ENCODE measurements around the gene HPS3. TPM values are rescaled to one million over a fixed set of nuclear protein-coding genes. Genes with fewer than 3 reads are reported as not detected.
"Not testable (repeated sequence)": the region's sequence is repeated elsewhere in the genome, so short reads cannot be mapped to it uniquely, and the experiment has no call there.

The HPS3 gene
- total RNA-seq, 1 donor from 2014 or later: 20.2 TPM

DNA sequence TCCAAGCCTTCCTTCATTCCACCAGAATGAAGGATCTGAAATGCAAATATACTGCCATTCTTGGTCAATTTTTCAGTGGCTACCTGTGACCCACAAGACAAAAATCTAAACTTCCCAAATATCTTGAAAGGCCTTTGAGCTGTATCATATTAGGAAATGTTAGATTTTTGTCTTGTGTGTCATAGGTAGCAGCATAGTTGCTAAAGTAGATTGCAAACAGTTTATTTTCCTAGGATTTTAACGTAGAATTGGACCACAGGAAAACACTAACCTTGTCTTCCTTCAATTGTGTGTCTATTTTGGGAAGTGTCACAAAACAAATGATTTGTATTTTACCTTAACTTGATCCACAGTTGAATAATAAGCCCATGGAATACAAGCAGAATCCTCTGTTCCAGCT lies 49.8 kb downstream of the HPS3 start:
- no peaks in the 10 kb centered on the region for H3K27me3 Mint-ChIP-seq (ENCODE audit: low read depth)
- intact Hi-C loops (cut with micrococcal nuclease): no loop called here
- H3K27ac Mint-ChIP-seq: no peak overlapping the region
- DNase-seq (ENCODE audit: low spot score): no peak
- H3K4me3 Mint-ChIP-seq (ENCODE audit: low read depth): no peak overlapping the region
- no peaks in the 10 kb centered on the region for H3K9me3 Mint-ChIP-seq
- peaks cover 7% of the 10 kb centered on the region for H3K4me1 Mint-ChIP-seq (ENCODE audit: low read depth)
- H3K36me3 Mint-ChIP-seq (ENCODE audit: low read depth): peaks cover 16% of the 10 kb centered on the region

DNA sequence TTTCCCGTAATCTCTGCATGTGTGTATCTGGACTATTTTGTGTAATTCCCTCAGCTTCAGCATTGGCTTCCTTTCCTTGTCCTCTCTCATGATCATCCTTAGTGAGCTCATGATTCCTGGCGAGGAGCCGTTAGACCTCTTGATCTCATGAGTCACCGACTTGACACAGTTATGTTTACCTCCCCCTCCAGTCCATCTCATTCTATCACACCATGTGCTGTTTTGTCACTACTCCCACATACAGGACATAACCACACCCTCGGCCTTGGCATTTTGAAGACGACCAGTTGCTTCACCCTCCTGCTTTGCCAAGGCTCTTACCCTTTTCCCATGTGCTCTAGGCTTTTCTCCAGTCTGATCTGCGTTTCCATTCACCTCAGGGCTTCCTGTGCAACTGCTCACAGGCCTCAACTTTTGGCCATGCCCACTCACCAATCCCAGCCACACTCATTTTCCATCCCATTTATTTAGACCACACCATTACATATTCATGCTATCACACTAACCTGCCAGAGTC lies 50.7 kb downstream of the HPS3 start:
- Mint-ChIP-seq H3K27me3 (ENCODE audit: low read depth) (no peaks in the 10 kb centered on the region), H3K4me1 (ENCODE audit: low read depth) (peaks cover under 1% of the 10 kb centered on the region), H3K4me3 (ENCODE audit: low read depth) (no peak overlapping the region), H3K27ac (no peak overlapping the region), H3K9me3 (no peaks in the 10 kb centered on the region), H3K36me3 (ENCODE audit: low read depth) (peaks cover 9% of the 10 kb centered on the region)
- DNase-seq (ENCODE audit: low spot score): no peak
- intact Hi-C loops (cut with micrococcal nuclease): no loop called here

DNA sequence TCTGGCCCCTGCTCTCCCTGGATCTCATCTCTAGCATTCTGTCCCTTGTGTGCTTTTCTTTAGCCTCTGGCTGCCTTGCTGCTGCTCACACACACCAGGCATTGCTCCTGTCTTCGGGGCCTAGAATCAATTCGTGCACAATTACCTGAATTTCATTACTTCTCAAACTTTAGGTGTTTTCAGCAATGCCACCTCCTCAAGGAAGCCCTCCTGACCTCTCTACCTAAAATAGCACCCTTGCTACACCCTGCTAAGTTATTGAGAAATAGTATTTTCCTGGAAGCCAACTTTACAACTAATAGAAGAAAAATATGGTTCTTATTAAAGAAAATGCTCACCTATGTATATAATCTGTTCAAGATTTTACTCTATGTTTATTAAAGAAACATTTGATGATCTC lies 51.7 kb downstream of the HPS3 start:
- Mint-ChIP-seq H3K9me3 (no peaks in the 10 kb centered on the region), H3K4me3 (ENCODE audit: low read depth) (no peak overlapping the region), H3K4me1 (ENCODE audit: low read depth) (no peaks in the 10 kb centered on the region), H3K27ac (no peak overlapping the region), H3K27me3 (ENCODE audit: low read depth) (peaks cover 5% of the 10 kb centered on the region), H3K36me3 (ENCODE audit: low read depth) (peaks cover 4% of the 10 kb centered on the region)
- intact Hi-C loops (cut with micrococcal nuclease): no loop called here
- no peak for DNase-seq (ENCODE audit: low spot score)

DNA sequence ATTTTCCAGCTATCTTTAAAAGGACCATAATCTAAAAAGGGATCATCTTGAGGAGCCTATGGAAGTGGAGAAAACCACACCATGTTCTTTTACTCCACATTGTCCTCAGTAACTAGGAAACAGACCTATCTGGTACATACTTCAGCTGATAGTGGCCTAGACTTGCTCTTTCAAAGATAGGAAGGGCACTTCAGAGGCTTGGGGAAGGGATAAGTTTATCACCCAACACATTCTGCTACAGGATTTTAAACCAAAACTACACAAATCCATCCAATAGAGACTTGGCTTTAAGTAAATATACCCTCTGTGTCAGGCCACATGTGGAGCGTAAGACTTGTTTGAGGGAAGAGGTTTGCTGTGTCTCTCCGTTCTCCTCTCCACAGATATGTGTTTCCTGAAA lies 56.8 kb downstream of the HPS3 start:
- Mint-ChIP-seq H3K36me3 (ENCODE audit: low read depth) (no peaks in the 10 kb centered on the region), H3K27me3 (ENCODE audit: low read depth) (peaks cover 29% of the 10 kb centered on the region), H3K27ac (no peak overlapping the region), H3K9me3 (no peaks in the 10 kb centered on the region), H3K4me1 (ENCODE audit: low read depth) (no peaks in the 10 kb centered on the region), H3K4me3 (ENCODE audit: low read depth) (no peak overlapping the region)
- no peak for DNase-seq (ENCODE audit: low spot score)
- intact Hi-C loops (cut with micrococcal nuclease): no loop called here

DNA sequence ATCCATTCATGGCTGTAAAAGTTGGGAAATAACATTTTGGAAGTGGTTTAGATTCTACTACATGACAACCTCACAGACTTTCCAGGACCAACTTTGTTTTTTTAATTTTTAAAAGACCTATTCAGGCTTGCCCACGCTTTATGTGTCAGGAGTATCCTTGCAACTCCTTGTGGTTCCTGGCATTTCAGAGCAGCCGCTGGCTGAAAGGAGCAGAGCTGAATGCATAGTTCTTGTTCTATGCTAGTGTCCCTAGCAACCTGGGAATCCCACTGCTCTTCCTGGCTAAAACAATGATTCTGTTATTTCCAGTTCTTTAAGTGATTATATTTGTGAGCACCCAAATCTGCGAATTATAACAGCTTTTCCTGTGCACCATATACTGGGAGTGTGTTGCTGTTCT lies 57.3 kb downstream of the HPS3 start:
- intact Hi-C loops (cut with micrococcal nuclease): no loop called here
- no peaks in the 10 kb centered on the region for H3K36me3 Mint-ChIP-seq (ENCODE audit: low read depth)
- peaks cover 30% of the 10 kb centered on the region for H3K27me3 Mint-ChIP-seq (ENCODE audit: low read depth)
- no peaks in the 10 kb centered on the region for H3K9me3 Mint-ChIP-seq
- no peak overlapping the region for H3K27ac Mint-ChIP-seq
- H3K4me3 Mint-ChIP-seq (ENCODE audit: low read depth): no peak overlapping the region
- H3K4me1 Mint-ChIP-seq (ENCODE audit: low read depth): no peaks in the 10 kb centered on the region
- no peak for DNase-seq (ENCODE audit: low spot score)

DNA sequence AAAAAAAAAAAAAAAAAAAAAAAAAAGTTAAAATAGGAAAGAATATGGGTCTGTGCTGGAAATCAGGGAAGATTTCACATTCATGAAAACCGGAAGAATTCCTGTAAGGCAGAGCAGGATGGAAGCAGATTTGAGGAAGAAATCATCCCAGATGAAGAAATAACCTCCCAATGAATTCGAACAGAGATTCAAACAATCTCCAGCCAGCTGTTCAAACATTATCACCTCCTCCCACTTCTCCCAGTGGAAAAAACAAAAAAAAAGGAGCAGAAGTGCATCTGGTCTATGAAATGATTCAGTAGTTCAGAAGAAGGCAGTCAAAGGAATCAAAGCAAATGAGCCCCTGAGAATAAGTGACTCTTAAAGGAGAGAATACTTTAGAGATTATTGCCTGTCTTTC lies 59.1 kb downstream of the HPS3 start:
- H3K4me3 Mint-ChIP-seq (ENCODE audit: low read depth): no peak overlapping the region
- H3K27me3 Mint-ChIP-seq (ENCODE audit: low read depth): peaks cover 36% of the 10 kb centered on the region
- H3K9me3 Mint-ChIP-seq: no peaks in the 10 kb centered on the region
- H3K27ac Mint-ChIP-seq: no peak overlapping the region
- no peak for DNase-seq (ENCODE audit: low spot score)
- no peaks in the 10 kb centered on the region for H3K36me3 Mint-ChIP-seq (ENCODE audit: low read depth)
- no peaks in the 10 kb centered on the region for H3K4me1 Mint-ChIP-seq (ENCODE audit: low read depth)
- intact Hi-C loops (cut with micrococcal nuclease): no loop called here

DNA sequence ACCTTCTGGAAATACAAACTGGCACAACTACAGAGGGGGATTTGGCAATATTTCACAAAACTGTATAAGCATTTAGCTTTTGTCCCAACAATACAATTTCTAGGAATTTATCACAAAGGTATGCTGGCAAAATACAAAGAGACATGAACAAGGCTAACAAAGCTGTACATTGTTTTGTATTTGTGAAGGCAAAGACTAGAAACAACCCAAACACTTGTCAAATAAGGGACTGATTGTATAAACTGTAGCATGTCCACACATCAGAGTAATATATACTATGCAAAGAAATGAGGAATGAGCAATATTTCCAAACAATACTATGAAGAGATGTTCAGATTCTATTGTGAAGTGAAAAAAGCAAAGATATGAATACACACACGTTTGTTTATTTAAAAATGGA lies 65.8 kb downstream of the HPS3 start:
- DNase-seq (ENCODE audit: low spot score): no peak
- no peak overlapping the region for H3K27ac Mint-ChIP-seq
- H3K9me3 Mint-ChIP-seq: no peaks in the 10 kb centered on the region
- H3K36me3 Mint-ChIP-seq (ENCODE audit: low read depth): no peaks in the 10 kb centered on the region
- H3K4me1 Mint-ChIP-seq (ENCODE audit: low read depth): no peaks in the 10 kb centered on the region
- peaks cover 58% of the 10 kb centered on the region for H3K27me3 Mint-ChIP-seq (ENCODE audit: low read depth)
- H3K4me3 Mint-ChIP-seq (ENCODE audit: low read depth): no peak overlapping the region
- intact Hi-C loops (cut with micrococcal nuclease): no loop called here

DNA sequence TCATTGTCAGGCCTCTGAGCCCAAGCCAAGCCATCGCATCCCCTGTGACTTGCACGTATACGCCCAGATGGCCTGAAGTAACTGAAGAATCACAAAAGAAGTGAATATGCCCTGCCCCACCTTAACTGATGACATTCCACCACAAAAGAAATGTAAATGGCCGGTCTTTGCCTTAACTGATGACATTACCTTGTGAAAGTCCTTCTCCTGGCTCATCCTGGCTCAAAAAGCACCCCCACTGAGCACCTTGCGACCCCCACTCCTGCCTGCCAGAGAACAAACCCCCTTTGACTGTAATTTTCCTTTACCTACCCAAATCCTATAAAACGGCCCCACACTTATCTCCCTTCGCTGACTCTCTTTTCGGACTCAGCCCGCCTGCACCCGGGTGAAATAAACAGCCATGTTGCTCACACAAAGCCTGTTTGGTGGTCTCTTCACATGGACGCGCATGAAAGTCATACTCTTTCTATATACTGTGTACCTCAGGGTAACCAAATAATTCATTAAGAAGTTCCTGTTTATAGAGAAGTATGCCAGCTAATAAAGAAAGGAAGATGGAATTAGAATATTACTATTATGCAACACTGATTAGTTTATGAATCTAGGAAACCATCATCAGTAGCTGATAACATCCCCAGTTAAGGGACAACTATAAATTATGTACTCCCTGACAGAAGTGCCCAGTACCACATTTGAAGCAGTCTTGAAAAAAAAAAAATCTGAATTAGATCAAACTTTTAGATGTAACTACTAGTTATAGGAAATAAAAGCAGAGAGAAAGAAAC lies 67.6 kb downstream of the HPS3 start:
- H3K9me3 Mint-ChIP-seq; H3K4me1 Mint-ChIP-seq (ENCODE audit: low read depth); H3K27ac Mint-ChIP-seq; intact Hi-C loops (cut with micrococcal nuclease); DNase-seq (ENCODE audit: low spot score); H3K36me3 Mint-ChIP-seq (ENCODE audit: low read depth); H3K4me3 Mint-ChIP-seq (ENCODE audit: low read depth): not testable (repeated sequence)
- H3K27me3 Mint-ChIP-seq (ENCODE audit: low read depth): peaks cover 56% of the 10 kb centered on the region

DNA sequence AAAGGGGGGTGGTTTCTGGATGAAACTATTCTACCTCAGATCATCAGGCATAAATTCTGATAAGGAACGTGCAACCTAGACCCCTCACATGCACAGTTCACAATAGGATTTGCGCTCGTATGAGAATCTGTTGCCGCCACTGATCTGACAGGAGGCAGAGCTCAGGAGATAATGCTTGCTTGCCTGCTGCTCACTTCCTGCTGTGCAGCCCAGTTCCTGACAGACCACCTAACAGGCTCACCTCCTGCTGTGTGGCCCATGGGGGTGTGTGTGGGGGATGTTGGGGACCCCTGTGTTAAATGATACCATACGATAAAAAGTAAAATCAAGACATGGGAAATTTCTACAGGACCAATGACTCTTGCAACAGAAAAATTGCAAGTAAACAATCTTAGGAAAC lies 68.2 kb downstream of the HPS3 start:
- no peak for DNase-seq (ENCODE audit: low spot score)
- Mint-ChIP-seq H3K4me3 (ENCODE audit: low read depth) (no peak overlapping the region), H3K27me3 (ENCODE audit: low read depth) (peaks cover 58% of the 10 kb centered on the region), H3K36me3 (ENCODE audit: low read depth) (no peaks in the 10 kb centered on the region), H3K27ac (no peak overlapping the region), H3K4me1 (ENCODE audit: low read depth) (peaks cover 3% of the 10 kb centered on the region), H3K9me3 (no peaks in the 10 kb centered on the region)
- intact Hi-C loops (cut with micrococcal nuclease): no loop called here

DNA sequence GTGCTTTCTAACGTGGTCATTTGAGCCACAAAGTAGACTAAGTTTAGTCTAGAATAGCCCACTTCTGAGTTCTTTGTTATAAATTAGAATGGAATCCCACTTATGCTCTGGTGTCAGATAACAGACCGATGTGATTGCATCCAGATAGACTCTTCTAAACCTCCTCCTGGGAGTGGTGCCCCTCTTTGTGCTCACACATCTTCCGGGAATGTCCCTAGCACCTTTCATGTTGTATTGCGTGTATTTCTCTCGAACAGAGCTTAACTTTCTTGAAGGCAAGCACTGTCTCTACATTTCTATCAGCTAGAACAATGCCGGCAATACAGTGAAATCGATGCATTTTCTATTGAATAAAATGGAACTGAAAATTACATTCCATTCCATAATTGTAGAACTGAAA lies 69.2 kb downstream of the HPS3 start:
- no peaks in the 10 kb centered on the region for H3K9me3 Mint-ChIP-seq
- intact Hi-C loops (cut with micrococcal nuclease): no loop called here
- peaks cover 6% of the 10 kb centered on the region for H3K4me1 Mint-ChIP-seq (ENCODE audit: low read depth)
- no peak for DNase-seq (ENCODE audit: low spot score)
- no peaks in the 10 kb centered on the region for H3K36me3 Mint-ChIP-seq (ENCODE audit: low read depth)
- peaks cover 53% of the 10 kb centered on the region for H3K27me3 Mint-ChIP-seq (ENCODE audit: low read depth)
- no peak overlapping the region for H3K4me3 Mint-ChIP-seq (ENCODE audit: low read depth)
- H3K27ac Mint-ChIP-seq: no peak overlapping the region

DNA sequence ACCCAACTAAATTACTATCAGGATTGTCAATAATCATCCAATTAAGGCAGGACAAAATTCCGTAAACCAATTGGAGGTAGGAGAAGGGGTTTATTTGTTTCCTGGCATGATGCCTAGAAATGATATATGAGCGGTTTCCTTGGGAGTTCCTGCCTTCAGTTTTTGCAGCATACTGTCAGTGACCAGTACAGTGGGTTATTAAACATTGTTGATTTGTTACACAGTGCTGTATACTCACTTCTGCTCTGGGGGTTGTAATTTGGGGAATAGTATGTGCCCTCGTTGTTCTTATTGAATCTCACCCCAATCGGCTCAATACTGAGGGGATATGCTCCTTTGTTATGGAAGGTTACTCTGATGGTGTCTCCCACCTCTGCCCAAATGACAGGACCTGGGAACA lies 70.0 kb downstream of the HPS3 start:
- H3K36me3 Mint-ChIP-seq (ENCODE audit: low read depth): no peaks in the 10 kb centered on the region
- DNase-seq (ENCODE audit: low spot score): no peak
- H3K4me3 Mint-ChIP-seq (ENCODE audit: low read depth): no peak overlapping the region
- H3K27ac Mint-ChIP-seq: no peak overlapping the region
- peaks cover 53% of the 10 kb centered on the region for H3K27me3 Mint-ChIP-seq (ENCODE audit: low read depth)
- peaks cover 15% of the 10 kb centered on the region for H3K4me1 Mint-ChIP-seq (ENCODE audit: low read depth)
- H3K9me3 Mint-ChIP-seq: no peaks in the 10 kb centered on the region
- intact Hi-C loops (cut with micrococcal nuclease): no loop called here

DNA sequence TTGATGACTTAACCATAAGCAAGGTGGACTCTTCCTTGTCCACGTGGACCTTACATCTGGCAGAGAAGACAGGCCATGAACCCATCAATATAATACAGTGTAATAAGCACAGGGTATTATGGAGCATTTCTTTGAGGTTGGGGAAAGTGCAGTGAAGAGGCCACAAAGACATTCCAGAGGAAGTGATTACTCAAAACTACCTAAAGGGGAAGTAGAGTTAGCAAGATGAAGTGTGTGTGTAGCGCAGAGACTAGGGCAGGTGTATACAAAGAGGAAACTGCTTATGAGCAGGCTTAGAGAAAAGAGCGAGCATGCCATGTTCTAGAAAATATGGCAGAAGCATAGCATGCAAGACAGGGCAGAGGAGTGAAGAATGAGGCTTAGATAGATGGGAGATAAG lies 74.3 kb downstream of the HPS3 start:
- no peak for DNase-seq (ENCODE audit: low spot score)
- intact Hi-C loops (cut with micrococcal nuclease): loop anchor here (1.0 kb wide), 2 partner anchors 22 to 45 kb away; no protein-coding TSS in a partner anchor

DNA sequence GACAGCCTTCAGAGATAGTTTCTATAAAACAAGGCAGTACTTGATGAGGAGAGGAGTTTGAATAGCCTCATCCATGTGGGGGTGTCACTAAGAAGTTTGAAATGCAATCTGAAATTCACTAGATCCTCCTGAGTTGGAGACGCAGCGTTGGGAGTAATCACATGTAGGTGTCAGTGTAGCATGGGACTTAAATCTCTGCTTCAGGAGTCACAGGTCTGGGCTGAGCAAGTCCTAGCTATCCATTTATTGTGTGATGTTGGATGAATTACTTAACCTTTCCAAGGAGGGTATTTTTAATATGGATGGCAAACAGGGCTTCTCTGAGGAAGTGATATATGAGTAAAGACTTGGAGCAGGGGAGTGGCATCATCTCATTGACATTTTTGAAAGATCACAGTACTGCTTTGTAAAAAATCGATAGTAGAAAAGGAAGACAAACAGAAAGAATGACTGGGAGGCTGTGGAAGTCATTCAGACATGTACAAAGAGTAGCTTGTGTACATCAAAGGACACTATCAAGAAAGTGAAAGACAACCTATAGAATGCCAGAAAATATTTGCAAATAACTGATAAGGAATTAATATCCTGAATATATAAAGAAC lies 75.1 kb downstream of the HPS3 start:
- peaks cover 18% of the 10 kb centered on the region for H3K4me1 Mint-ChIP-seq (ENCODE audit: low read depth)
- no peaks in the 10 kb centered on the region for H3K36me3 Mint-ChIP-seq (ENCODE audit: low read depth)
- intact Hi-C loops (cut with micrococcal nuclease): loop anchor here (1.0 kb wide), 1 partner anchor 21 kb away; no protein-coding TSS in a partner anchor
- H3K27ac Mint-ChIP-seq: no peak overlapping the region
- H3K4me3 Mint-ChIP-seq (ENCODE audit: low read depth): no peak overlapping the region
- H3K9me3 Mint-ChIP-seq: no peaks in the 10 kb centered on the region
- peaks cover 46% of the 10 kb centered on the region for H3K27me3 Mint-ChIP-seq (ENCODE audit: low read depth)
- no peak for DNase-seq (ENCODE audit: low spot score)

More for the DNA sequence above, 74.3 kb downstream of the HPS3 start:
- H3K9me3 Mint-ChIP-seq: no peaks in the 10 kb centered on the region
- H3K27me3 Mint-ChIP-seq (ENCODE audit: low read depth): peaks cover 41% of the 10 kb centered on the region
- H3K4me1 Mint-ChIP-seq (ENCODE audit: low read depth): peaks cover 18% of the 10 kb centered on the region
- no peak overlapping the region for H3K27ac Mint-ChIP-seq
- no peak overlapping the region for H3K4me3 Mint-ChIP-seq (ENCODE audit: low read depth)
- H3K36me3 Mint-ChIP-seq (ENCODE audit: low read depth): no peaks in the 10 kb centered on the region
